Testis (tissue), 2 donors: ENCODE data around the gene ZNF605.
"Not testable (repeated sequence)": the region's sequence is repeated elsewhere in the genome, so short reads cannot be mapped to it uniquely, and the experiment has no call there.

ENCODE experiments used
- POLR2A ChIP-seq: fragments of 450-650 bp; IDR thresholded peaks from one replicate; pipeline ENCODE4 v1.6.1; 2017; ENCODE audit warnings: antibody characterized with exemption, mild to moderate bottlenecking, moderate library complexity
- TF ChIP-seq, protein P1 (sequence below), 3 experiments: fragments of 450-650 bp in 2 of 3; fragments of 200-600 bp in 1 of 3; sonication (generic) in 1 of 3; IDR thresholded peaks; one replicate each; pipeline ENCODE4 v1.5.1; 2016 to 2019; ENCODE audit warnings: antibody characterized with exemption in 3 of 3, mild to moderate bottlenecking in 2 of 3, moderate library complexity in 1 of 3

GRCh38 chr12:132938807-132939206, 17.3 kb downstream of the ZNF605 start:
- TF ChIP-seq, protein P1, sequence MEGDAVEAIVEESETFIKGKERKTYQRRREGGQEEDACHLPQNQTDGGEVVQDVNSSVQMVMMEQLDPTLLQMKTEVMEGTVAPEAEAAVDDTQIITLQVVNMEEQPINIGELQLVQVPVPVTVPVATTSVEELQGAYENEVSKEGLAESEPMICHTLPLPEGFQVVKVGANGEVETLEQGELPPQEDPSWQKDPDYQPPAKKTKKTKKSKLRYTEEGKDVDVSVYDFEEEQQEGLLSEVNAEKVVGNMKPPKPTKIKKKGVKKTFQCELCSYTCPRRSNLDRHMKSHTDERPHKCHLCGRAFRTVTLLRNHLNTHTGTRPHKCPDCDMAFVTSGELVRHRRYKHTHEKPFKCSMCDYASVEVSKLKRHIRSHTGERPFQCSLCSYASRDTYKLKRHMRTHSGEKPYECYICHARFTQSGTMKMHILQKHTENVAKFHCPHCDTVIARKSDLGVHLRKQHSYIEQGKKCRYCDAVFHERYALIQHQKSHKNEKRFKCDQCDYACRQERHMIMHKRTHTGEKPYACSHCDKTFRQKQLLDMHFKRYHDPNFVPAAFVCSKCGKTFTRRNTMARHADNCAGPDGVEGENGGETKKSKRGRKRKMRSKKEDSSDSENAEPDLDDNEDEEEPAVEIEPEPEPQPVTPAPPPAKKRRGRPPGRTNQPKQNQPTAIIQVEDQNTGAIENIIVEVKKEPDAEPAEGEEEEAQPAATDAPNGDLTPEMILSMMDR (IDR thresholded peaks at IDR 0.05): not testable (repeated sequence)
- not testable (repeated sequence) for TF ChIP-seq POLR2A
